GF-D8 (cell line): ENCODE results near the gene CEP83.
"Not testable (repeated sequence)": the region's sequence is repeated elsewhere in the genome, so short reads cannot be mapped to it uniquely, and the experiment has no call there.

Experiments
- DNase-seq: peaks from one replicate; lab custom pipeline; 2025; lab: John Stamatoyannopoulos, UW

Gene CEP83

GRCh38 chr12:94459728-94460615 lies at the start of gene CEP83:
TSS of gene CEP83 (minus strand) at chr12:94459867. CDS start at chr12:94412490, 47,377 bp downstream.
- DNase-seq: peak; percentile 74

GRCh38 chr12:94509317-94509716 lies 49.6 kb upstream of the CEP83 start:
- no peak for DNase-seq

- no peak for DNase-seq
These were observed 47.8 kb upstream of the CEP83 start for GRCh38 chr12:94507455-94507854.

GRCh38 chr12:94504386-94504785 lies 44.7 kb upstream of the CEP83 start:
- no peak for DNase-seq

GRCh38 chr12:94503619-94504018 lies 44.0 kb upstream of the CEP83 start:
- DNase-seq: no peak

GRCh38 chr12:94500831-94501567 lies 41.3 kb upstream of the CEP83 start:
- DNase-seq: no peak

GRCh38 chr12:94498698-94499097 lies 39.0 kb upstream of the CEP83 start:
- no peak for DNase-seq

- DNase-seq: no peak
These were observed 38.4 kb upstream of the CEP83 start for GRCh38 chr12:94498073-94498472.

GRCh38 chr12:94495445-94496115 lies 35.9 kb upstream of the CEP83 start:
- no peak for DNase-seq

- no peak for DNase-seq
These were observed 31.8 kb upstream of the CEP83 start for GRCh38 chr12:94491489-94491888.

GRCh38 chr12:94488463-94488862 lies 28.8 kb upstream of the CEP83 start:
- DNase-seq: no peak

GRCh38 chr12:94481734-94482133 lies 22.1 kb upstream of the CEP83 start:
- DNase-seq: no peak

GRCh38 chr12:94469522-94469921 lies 9.9 kb upstream of the CEP83 start:
- no peak for DNase-seq

- no peak for DNase-seq
These were observed 921 bp upstream of the CEP83 start for GRCh38 chr12:94460616-94460959.

- peak; percentile 31 for DNase-seq
These were observed 565 bp downstream of the CEP83 start for GRCh38 chr12:94458877-94459727.

GRCh38 chr12:94457311-94457710 lies 2.4 kb downstream of the CEP83 start:
- DNase-seq: no peak

- not testable (repeated sequence) for DNase-seq
These were observed 5.3 kb downstream of the CEP83 start for GRCh38 chr12:94454318-94454717.

GRCh38 chr12:94445662-94446061 lies 14.0 kb downstream of the CEP83 start:
- DNase-seq: no peak

- DNase-seq: no peak
These were observed 22.4 kb downstream of the CEP83 start for GRCh38 chr12:94437303-94437702.

- DNase-seq: peak; percentile 83
These were observed 24.1 kb downstream of the CEP83 start for GRCh38 chr12:94435511-94435927.

GRCh38 chr12:94434171-94434570 lies 25.5 kb downstream of the CEP83 start:
- no peak for DNase-seq

GRCh38 chr12:94433744-94434143 lies 25.9 kb downstream of the CEP83 start:
- no peak for DNase-seq
